Vagina (tissue), 2 donors: ENCODE data around the gene ACVR1. TPM values are rescaled to one million over a fixed set of nuclear protein-coding genes. Genes with fewer than 3 reads are reported as not detected.
A peak's percentile ranks its signal among the peaks of the same experiment; 100 is the strongest.

Source experiments
- DNase-seq, 2 donors: peaks; one replicate each; pipeline ENCODE4 v3.0.0-alpha.2; 2017; ENCODE audit errors: extremely low spot score in 2 of 2
- H3K27ac ChIP-seq: fragments of 200-600 bp; sonication (generic); one replicate; pipeline ENCODE4 v1.5.1; 2019
- H3K27me3 ChIP-seq: fragments of 200-600 bp; sonication (generic); one replicate; pipeline ENCODE4 v1.5.1; 2019
- H3K36me3 ChIP-seq, 2 donors: fragments of 200-600 bp; sonication (generic); one replicate each; pipeline ENCODE4 v1.5.1; 2017 to 2019
- H3K4me1 ChIP-seq: fragments of 200-600 bp; sonication (generic); one replicate; pipeline ENCODE4 v1.5.1; 2019
- H3K4me3 ChIP-seq, 2 donors: fragments of 200-600 bp; sonication (generic); 1 replicate in 1 of 2; 2 replicates in 1 of 2; pipeline ENCODE4 v1.5.1; 2016 to 2019
- H3K9me3 ChIP-seq: fragments of 200-600 bp; sonication (generic); one replicate; pipeline ENCODE4 v1.5.1; 2019
- POLR2A ChIP-seq, 2 donors: fragments of 450-650 bp; IDR thresholded peaks; one replicate each; pipeline ENCODE4 v1.6.1; 2017; ENCODE audit warnings: antibody characterized with exemption in 2 of 2, mild to moderate bottlenecking in 2 of 2, moderate library complexity in 2 of 2
- POLR2AphosphoS5 ChIP-seq, 2 donors: sonication (generic); formaldehyde crosslinking; IDR thresholded peaks; one replicate each; pipeline ENCODE4 v1.9.0; 2017; ENCODE audit warnings: antibody characterized with exemption in 2 of 2, mild to moderate bottlenecking in 2 of 2, low read depth in 1 of 2; ENCODE audit not compliant: insufficient read depth in 1 of 2
- intact Hi-C: fragments of 100-400 bp; cut with DNase I; formaldehyde crosslinking; loops from one replicate; pipeline ENCODE4 v1.15.1; 2023
- total RNA-seq: library from RNA; depleted of rRNA; stranded (reverse); fragments of >200 nt; gene quantifications from one replicate; pipeline ENCODE4 v1.2.3, GENCODE V29; 2016
- TF ChIP-seq, protein P1 (sequence below), 3 experiments: fragments of 450-650 bp in 2 of 3; fragments of 200-600 bp in 1 of 3; sonication (generic) in 1 of 3; IDR thresholded peaks; one replicate each; pipeline ENCODE4 v1.5.1; 2017 to 2019; ENCODE audit warnings: antibody characterized with exemption in 3 of 3, mild to moderate bottlenecking in 2 of 3, moderate library complexity in 2 of 3

The ACVR1 gene
- total RNA-seq, 1 donor from 2014 or later = 25.8 TPM

DNA sequence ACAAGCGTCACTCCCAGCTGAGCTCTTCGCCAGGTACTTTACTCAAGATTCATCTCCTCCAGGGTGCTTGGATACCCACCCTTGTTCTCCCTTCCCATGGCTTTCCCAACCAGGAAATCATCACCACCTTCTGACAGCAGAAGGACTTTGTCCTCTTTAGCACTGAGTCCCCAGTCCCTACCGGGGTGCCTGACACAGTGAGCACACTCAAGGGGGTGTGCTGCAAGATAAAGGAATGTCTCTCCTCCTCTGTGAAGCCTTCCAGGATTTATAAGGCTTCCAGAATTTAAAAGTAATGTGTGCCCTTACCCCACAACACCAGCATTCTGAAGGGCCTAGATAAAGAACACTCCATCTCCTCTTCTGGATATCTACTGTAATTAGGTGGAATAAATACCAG, 39.6 kb downstream of the ACVR1 start:
- peaks cover 62% of the 10 kb centered on the region for H3K4me1 ChIP-seq
- TF ChIP-seq POLR2A (IDR thresholded peaks at IDR 0.05) (no peak), POLR2AphosphoS5 (IDR thresholded peaks at IDR 0.05; ENCODE audit: insufficient read depth in 1 of 2, low read depth in 1 of 2) (no peak)
- TF ChIP-seq, protein P1, sequence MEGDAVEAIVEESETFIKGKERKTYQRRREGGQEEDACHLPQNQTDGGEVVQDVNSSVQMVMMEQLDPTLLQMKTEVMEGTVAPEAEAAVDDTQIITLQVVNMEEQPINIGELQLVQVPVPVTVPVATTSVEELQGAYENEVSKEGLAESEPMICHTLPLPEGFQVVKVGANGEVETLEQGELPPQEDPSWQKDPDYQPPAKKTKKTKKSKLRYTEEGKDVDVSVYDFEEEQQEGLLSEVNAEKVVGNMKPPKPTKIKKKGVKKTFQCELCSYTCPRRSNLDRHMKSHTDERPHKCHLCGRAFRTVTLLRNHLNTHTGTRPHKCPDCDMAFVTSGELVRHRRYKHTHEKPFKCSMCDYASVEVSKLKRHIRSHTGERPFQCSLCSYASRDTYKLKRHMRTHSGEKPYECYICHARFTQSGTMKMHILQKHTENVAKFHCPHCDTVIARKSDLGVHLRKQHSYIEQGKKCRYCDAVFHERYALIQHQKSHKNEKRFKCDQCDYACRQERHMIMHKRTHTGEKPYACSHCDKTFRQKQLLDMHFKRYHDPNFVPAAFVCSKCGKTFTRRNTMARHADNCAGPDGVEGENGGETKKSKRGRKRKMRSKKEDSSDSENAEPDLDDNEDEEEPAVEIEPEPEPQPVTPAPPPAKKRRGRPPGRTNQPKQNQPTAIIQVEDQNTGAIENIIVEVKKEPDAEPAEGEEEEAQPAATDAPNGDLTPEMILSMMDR (IDR thresholded peaks at IDR 0.05) = no peak
- H3K27me3 ChIP-seq = no peaks in the 10 kb centered on the region
- DNase-seq = no peak
- intact Hi-C loops = no loop called here
- H3K4me3 ChIP-seq = no peak overlapping the region
- H3K9me3 ChIP-seq = no peaks in the 10 kb centered on the region
- H3K36me3 ChIP-seq = no peaks in the 10 kb centered on the region
- no peak overlapping the region for H3K27ac ChIP-seq

GRCh38 chr2:157835425-157835824, 40.7 kb downstream of the ACVR1 start:
- Histone ChIP-seq H3K36me3 (no peaks in the 10 kb centered on the region), H3K27ac (no peak overlapping the region), H3K4me1 (peaks cover 61% of the 10 kb centered on the region), H3K4me3 (no peak overlapping the region), H3K27me3 (no peaks in the 10 kb centered on the region), H3K9me3 (no peaks in the 10 kb centered on the region)
- TF ChIP-seq POLR2AphosphoS5 (IDR thresholded peaks at IDR 0.05; ENCODE audit: insufficient read depth in 1 of 2, low read depth in 1 of 2) (no peak), POLR2A (IDR thresholded peaks at IDR 0.05) (no peak)
- TF ChIP-seq, protein P1 (IDR thresholded peaks at IDR 0.05) = no peak
- intact Hi-C loops = no loop called here
- no peak for DNase-seq

DNA sequence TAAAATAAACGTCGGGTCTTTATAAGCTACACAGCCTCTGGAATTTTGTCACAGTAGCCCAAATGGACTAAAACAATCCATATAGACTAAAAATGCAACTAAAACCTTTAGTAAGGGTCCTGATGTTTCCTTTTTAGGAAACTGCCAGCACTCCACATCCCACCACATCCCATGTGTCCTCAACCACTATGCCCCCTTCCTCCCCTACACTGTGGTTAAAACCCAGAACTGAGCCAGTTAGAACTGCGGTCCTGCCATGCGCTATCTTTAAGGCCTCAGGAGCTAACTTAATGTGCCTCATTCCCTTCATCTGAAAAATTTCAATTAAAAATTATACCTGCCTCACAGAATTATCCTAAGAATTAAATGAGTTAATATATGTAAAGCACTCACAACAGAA, 41.1 kb downstream of the ACVR1 start:
- Histone ChIP-seq H3K4me3 (no peak overlapping the region), H3K4me1 (peaks cover 57% of the 10 kb centered on the region), H3K27me3 (no peaks in the 10 kb centered on the region), H3K27ac (no peak overlapping the region), H3K9me3 (no peaks in the 10 kb centered on the region), H3K36me3 (no peaks in the 10 kb centered on the region)
- TF ChIP-seq POLR2A (IDR thresholded peaks at IDR 0.05) (no peak), POLR2AphosphoS5 (IDR thresholded peaks at IDR 0.05; ENCODE audit: insufficient read depth in 1 of 2, low read depth in 1 of 2) (no peak)
- TF ChIP-seq, protein P1 (IDR thresholded peaks at IDR 0.05) = no peak
- no peak for DNase-seq
- intact Hi-C loops = no loop called here

- no peak for DNase-seq
- Histone ChIP-seq H3K36me3 (no peaks in the 10 kb centered on the region), H3K27ac (no peak overlapping the region), H3K9me3 (no peaks in the 10 kb centered on the region), H3K4me1 (peaks cover 44% of the 10 kb centered on the region), H3K4me3 (no peak overlapping the region), H3K27me3 (no peaks in the 10 kb centered on the region)
- TF ChIP-seq POLR2AphosphoS5 (IDR thresholded peaks at IDR 0.05; ENCODE audit: insufficient read depth in 1 of 2, low read depth in 1 of 2) (no peak), POLR2A (IDR thresholded peaks at IDR 0.05) (no peak)
- TF ChIP-seq, protein P1 (IDR thresholded peaks at IDR 0.05) = no peak
- intact Hi-C loops = no loop called here
Measured at GRCh38 chr2:157833721-157834120, 42.4 kb downstream of the ACVR1 start.

DNA sequence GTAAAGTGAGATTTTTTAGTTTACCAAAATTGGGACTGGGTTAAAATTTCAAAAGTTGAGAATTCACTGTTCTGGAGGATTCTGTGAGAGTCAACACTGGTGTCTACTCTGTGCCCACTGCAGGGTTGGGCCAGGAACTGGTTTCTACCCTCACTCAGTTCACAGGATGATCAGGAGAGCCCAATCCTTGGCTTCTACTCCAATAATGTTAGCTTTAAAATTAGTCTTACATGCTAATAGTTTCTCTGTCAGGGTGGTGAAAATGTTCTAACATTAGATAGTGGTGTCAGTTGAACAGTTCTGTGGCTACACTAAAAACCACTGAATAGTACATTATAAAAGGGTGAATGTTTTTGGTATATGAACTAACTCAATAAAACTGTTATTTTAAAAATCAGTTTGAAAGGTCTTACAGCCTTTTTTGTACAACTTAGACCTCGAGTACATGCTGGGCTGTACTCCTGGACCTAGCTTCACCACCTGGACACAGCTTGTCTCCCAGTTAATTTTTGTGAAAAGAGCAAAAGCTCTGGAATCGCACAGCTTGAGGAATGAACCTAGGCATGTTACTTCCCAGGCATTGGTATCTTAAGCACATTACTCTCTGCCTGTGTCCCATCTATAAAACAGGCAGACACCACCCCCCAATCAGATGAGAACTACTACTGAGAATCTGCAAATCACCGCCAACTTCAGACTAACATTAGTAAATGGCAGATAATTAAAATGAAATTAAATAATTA, 44.4 kb downstream of the ACVR1 start:
- intact Hi-C loops = no loop called here
- H3K27me3 ChIP-seq = no peaks in the 10 kb centered on the region
- TF ChIP-seq POLR2A (IDR thresholded peaks at IDR 0.05) (no peak), POLR2AphosphoS5 (IDR thresholded peaks at IDR 0.05; ENCODE audit: insufficient read depth in 1 of 2, low read depth in 1 of 2) (no peak)
- TF ChIP-seq, protein P1 (IDR thresholded peaks at IDR 0.05) = no peak
- no peaks in the 10 kb centered on the region for H3K9me3 ChIP-seq
- H3K4me1 ChIP-seq = peaks cover 28% of the 10 kb centered on the region
- H3K36me3 ChIP-seq = no peaks in the 10 kb centered on the region
- no peak overlapping the region for H3K4me3 ChIP-seq
- H3K27ac ChIP-seq = peak overlapping the region; percentile 91
- DNase-seq = no peak
